WERI-Rb-1 (cell line): ENCODE results near the gene RASGRP1.

Experiments
- DNase-seq: peaks from one replicate; pipeline ENCODE4 v3.0.0-alpha.2; 2020
- H3K27ac ChIP-seq: fragments of 250-450 bp; sonication (Bioruptor Pico); 2 replicates; pipeline ENCODE4 v1.5.1; 2020; ENCODE audit warnings: mild to moderate bottlenecking, moderate library complexity
- H3K27me3 ChIP-seq: fragments of 250-450 bp; sonication (Bioruptor Pico); 2 replicates; pipeline ENCODE4 v1.5.1; 2021; ENCODE audit warnings: mild to moderate bottlenecking, low read depth, moderate library complexity; ENCODE audit not compliant: insufficient read depth, severe bottlenecking
- H3K36me3 ChIP-seq: fragments of 250-450 bp; sonication (Bioruptor Pico); 2 replicates; pipeline ENCODE4 v1.5.1; 2020; ENCODE audit warnings: mild to moderate bottlenecking, moderate library complexity
- H3K4me3 ChIP-seq: 2 replicates; pipeline ENCODE4 v1.5.1; 2011; ENCODE audit warnings: low read depth, mild to moderate bottlenecking, control low read depth, low read length
- H3K9me3 ChIP-seq: fragments of 250-450 bp; sonication (Bioruptor Pico); 2 replicates; pipeline ENCODE4 v1.5.1; 2021; ENCODE audit warnings: mild to moderate bottlenecking, moderate library complexity; ENCODE audit not compliant: severe bottlenecking
- TF ChIP-seq, protein P1 (sequence below): IDR thresholded peaks from 2 replicates; pipeline ENCODE4 v1.5.1; 2011; ENCODE audit warnings: low read depth, mild to moderate bottlenecking, control low read depth, inconsistent platforms, low read length

Gene RASGRP1

DNA sequence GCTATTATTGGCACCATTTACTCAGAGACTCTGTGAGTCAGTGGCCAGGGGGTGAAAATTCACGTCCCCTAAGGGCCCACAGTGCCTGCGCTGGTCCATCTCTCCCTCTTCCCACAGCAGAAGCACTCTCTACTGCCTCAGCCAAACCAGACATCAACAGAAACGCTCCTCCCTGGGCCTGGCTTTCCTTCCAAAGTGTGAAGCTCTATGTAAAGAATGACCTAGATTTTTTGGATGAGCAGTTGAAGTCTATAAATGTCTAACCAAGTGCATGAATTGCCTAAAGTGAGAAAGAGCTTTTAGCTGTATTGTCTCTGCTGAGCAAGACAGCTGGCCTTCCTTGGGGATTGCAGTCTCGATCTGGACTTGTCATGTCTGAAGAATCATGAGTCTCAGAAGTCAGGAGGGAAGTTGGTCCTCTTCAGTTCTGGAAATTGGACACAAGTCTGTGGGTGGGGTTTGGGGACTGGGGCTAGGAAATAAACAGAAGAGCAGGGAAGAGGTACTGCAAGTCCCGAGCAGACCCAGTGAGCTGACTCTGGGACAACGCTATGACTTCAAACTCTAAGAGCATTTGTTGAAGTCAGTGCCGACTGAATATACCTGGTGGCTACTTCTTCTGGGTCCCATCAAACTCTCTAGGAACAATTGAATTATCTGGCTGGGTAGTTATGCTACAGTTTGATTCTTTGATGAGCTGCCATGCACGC is 29.0 kb downstream of the RASGRP1 start:
- TF ChIP-seq, protein P1, sequence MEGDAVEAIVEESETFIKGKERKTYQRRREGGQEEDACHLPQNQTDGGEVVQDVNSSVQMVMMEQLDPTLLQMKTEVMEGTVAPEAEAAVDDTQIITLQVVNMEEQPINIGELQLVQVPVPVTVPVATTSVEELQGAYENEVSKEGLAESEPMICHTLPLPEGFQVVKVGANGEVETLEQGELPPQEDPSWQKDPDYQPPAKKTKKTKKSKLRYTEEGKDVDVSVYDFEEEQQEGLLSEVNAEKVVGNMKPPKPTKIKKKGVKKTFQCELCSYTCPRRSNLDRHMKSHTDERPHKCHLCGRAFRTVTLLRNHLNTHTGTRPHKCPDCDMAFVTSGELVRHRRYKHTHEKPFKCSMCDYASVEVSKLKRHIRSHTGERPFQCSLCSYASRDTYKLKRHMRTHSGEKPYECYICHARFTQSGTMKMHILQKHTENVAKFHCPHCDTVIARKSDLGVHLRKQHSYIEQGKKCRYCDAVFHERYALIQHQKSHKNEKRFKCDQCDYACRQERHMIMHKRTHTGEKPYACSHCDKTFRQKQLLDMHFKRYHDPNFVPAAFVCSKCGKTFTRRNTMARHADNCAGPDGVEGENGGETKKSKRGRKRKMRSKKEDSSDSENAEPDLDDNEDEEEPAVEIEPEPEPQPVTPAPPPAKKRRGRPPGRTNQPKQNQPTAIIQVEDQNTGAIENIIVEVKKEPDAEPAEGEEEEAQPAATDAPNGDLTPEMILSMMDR: no peak
- no peaks in the 10 kb centered on the region for H3K36me3 ChIP-seq
- H3K9me3 ChIP-seq: no peaks in the 10 kb centered on the region
- H3K27ac ChIP-seq: no peak overlapping the region
- H3K27me3 ChIP-seq: peaks cover 23% of the 10 kb centered on the region
- no peak overlapping the region for H3K4me3 ChIP-seq
- no peak for DNase-seq

DNA sequence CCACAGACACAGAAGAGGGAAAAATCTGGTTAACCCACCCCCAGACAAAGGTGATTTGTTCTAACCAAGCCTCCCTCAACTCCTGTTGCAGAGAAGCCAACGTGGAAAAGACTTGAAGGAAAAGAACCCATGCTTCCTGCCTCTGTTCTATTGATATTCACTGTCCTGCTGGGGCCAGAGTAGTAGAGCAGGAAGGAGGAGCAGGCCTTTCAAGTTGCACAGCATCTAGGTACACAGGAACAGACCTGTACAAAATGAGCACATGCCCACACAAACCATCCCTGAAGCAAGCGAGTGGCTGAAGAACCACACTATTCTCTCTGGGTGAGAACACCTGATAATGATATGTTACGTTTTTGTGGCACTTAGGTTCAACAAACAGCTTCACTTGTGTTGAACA is 29.9 kb downstream of the RASGRP1 start:
- H3K36me3 ChIP-seq: no peaks in the 10 kb centered on the region
- no peak overlapping the region for H3K4me3 ChIP-seq
- TF ChIP-seq, protein P1: no peak
- no peak overlapping the region for H3K27ac ChIP-seq
- no peak for DNase-seq
- no peaks in the 10 kb centered on the region for H3K9me3 ChIP-seq
- H3K27me3 ChIP-seq: peaks cover 28% of the 10 kb centered on the region

DNA sequence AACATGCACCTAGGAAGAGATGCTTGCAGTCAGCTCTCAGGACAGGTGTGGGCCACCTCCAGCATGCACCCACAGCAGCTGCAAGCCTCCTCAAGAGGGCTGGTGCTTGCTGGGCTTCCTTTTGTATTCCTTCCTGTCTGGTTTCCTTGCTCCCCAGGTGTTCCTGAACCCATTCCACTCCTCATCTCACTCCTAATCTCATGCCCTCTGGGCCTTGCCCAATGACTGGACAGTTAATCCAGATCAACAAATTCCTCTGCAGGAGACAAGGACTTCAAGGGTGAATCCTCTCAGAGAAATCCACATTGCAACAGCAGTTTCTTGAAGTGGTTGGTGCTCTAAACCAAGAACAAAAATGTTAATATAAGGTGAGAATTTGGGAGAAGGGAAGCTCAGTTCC is 30.7 kb downstream of the RASGRP1 start:
- Histone ChIP-seq H3K9me3 (no peaks in the 10 kb centered on the region), H3K27ac (no peak overlapping the region), H3K4me3 (no peak overlapping the region), H3K27me3 (peaks cover 32% of the 10 kb centered on the region), H3K36me3 (no peaks in the 10 kb centered on the region)
- DNase-seq: no peak
- TF ChIP-seq, protein P1: no peak

DNA sequence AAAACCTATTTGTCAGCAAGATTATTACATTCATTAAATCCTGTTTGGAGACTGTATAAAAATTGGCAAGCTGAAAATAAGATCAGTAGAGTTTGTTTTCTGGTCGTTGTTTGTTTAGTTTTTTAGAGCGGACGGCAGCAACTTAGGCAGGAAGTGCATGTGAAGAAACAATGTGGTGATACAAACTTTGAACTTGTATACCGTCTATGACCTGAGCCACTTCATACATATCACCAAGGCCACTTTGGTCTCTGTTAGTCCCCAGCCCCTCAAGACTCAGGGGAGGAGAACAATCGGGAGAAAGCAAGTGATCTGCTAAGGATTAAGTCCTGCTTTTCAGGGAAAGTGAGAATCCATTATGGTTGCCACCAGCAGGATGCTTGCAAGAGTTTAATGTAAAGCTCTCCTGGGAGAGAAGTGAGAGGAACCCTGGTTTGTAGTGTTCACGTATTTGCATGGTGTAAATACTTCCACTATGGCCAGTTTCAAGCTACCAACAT is 31.1 kb downstream of the RASGRP1 start:
- Histone ChIP-seq H3K4me3 (no peak overlapping the region), H3K36me3 (no peaks in the 10 kb centered on the region), H3K27me3 (peaks cover 32% of the 10 kb centered on the region), H3K9me3 (no peaks in the 10 kb centered on the region), H3K27ac (no peak overlapping the region)
- DNase-seq: no peak
- TF ChIP-seq, protein P1: no peak

DNA sequence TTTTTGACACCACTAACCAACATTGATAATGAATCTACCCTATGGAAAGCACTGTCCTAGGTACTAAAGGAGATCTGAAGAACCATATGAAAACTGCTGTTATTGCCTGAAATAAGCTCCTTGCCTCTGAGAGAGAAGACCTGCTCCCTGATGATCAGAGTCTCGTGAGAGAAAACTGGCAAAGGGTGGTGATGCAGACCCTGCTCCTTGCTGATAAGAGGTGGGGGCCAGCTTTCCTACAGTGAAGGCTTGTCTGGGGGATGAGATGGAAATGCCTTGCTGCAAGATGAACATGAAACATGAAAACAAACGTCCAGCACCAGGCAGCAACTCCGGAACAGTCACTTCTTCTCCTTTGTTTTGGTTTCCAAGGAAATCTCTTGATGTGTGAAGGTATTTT is 31.9 kb downstream of the RASGRP1 start:
- Histone ChIP-seq H3K27ac (no peak overlapping the region), H3K9me3 (no peaks in the 10 kb centered on the region), H3K36me3 (no peaks in the 10 kb centered on the region), H3K27me3 (peaks cover 32% of the 10 kb centered on the region), H3K4me3 (no peak overlapping the region)
- TF ChIP-seq, protein P1: no peak
- DNase-seq: no peak

DNA sequence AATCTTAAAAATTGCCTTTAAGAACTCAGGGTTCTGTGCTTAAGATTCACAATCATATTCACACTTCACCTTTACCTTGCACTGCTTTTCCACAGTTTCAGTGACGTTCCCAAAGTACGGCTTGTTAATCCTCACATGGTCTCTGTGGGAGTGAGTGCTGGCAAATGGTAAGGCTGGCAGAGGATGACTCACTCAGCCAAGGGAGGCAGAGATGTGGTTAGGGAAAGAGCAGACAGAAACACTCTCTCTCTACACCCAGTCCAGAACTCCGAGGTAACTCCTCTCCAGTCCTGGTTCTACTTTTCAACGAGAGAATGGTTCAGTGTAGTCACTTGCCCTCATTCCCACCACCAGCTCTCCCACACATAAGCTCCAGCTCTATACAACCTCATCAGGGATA is 33.1 kb downstream of the RASGRP1 start:
- Histone ChIP-seq H3K4me3 (no peak overlapping the region), H3K36me3 (no peaks in the 10 kb centered on the region), H3K27me3 (peaks cover 43% of the 10 kb centered on the region), H3K9me3 (no peaks in the 10 kb centered on the region), H3K27ac (no peak overlapping the region)
- DNase-seq: no peak
- TF ChIP-seq, protein P1: no peak
